DMS53 (cell line): Measurements from ENCODE around the gene GRM7.

Experiments used
- DNase-seq: peaks from one replicate; lab custom pipeline; 2025; lab: John Stamatoyannopoulos, UW

The GRM7 gene

DNA sequence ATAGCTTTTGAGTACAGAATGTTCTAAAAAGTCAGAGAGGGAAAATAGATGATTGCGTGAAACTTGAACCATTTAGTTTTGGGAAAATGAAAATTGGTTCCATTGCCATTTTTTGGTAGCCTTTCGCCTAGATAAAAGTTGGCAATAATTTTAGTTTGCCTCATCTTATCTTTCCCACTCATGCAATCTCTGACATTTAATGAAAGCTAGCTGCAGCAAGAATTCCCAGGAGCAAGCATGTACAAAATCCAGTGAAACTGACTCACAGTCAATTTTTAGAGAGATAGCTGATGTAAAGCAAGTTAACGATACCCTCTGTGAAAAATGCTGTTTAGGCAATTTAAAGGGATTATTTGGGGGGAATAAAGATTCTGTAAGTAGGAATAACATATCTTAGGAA, 797.4 kb downstream of the GRM7 start:
- no peak for DNase-seq

- DNase-seq, result no peak
Measured at GRCh38 chr3:7659079-7659478, 798.2 kb downstream of the GRM7 start.

- no peak for DNase-seq
Measured at GRCh38 chr3:7663771-7664170, 802.9 kb downstream of the GRM7 start.

GRCh38 chr3:7667774-7668173, 806.9 kb downstream of the GRM7 start:
- peak; percentile 40 for DNase-seq

GRCh38 chr3:7669641-7670040, 808.7 kb downstream of the GRM7 start:
- DNase-seq, result no peak

DNA sequence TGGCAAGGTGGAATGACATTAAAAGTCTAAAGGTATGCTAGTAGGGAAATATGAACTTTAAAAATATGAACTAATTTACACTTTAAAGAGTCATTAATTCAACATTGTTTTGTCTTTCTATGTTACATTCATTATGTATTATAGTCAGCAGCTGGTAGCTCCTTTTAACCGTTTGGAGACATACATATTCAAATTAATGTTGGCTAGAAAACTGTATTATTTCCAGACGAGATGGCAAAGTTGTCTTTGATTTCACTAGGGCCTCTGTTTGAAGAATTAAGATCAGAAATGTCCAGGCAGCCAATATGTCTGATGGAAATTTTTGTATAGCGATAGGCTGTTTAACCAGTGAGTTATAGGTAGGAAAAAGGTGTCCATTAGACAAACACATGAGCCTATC, 817.6 kb downstream of the GRM7 start:
- DNase-seq, result no peak

DNA sequence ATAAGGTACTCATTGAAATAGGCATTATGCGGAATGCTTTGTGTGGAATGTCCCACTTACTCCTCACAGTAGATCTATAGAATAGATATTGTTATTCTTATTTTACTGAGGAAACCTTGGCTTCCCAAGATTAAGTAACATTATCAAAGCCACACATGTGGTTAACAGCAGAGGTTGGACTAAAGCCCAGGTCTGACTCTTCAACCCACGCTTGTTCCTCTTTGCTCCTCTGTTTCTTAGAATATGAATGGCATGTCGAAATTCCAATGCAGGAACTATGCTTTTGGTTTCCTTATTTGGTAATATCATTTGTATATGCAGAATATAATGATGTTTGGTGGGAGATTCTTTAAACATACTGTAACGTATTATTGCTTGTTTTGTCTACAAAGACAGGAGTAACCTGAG, 821.9 kb downstream of the GRM7 start:
- DNase-seq, result no peak

GRCh38 chr3:7683426-7683825, 822.5 kb downstream of the GRM7 start:
- DNase-seq, result no peak

- DNase-seq, result peak; percentile 43
Measured at GRCh38 chr3:7684182-7684715, 823.3 kb downstream of the GRM7 start.

- DNase-seq, result no peak
Measured at GRCh38 chr3:7687428-7688147, 826.7 kb downstream of the GRM7 start.

GRCh38 chr3:7692866-7693265, 832.0 kb downstream of the GRM7 start:
- no peak for DNase-seq

DNA sequence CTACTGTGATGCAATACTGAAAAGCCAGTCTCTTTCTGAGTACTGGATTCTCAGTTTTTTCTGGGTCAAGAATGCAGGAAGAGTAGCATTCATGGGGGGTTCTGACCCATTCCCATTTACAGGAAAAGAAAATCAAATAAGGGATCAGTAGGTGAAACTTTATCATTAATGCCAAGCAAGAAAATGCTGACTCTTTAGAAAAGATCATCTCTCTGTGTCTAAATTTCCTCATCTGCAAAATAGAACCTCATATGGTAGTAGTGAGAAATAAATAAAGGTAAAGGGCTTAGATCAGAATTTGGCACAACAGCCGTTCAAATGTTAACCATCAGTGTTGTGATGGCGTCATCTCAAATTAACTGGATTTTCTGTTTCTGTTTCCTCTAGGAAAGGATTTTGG, 833.1 kb downstream of the GRM7 start:
- DNase-seq, result no peak

DNA sequence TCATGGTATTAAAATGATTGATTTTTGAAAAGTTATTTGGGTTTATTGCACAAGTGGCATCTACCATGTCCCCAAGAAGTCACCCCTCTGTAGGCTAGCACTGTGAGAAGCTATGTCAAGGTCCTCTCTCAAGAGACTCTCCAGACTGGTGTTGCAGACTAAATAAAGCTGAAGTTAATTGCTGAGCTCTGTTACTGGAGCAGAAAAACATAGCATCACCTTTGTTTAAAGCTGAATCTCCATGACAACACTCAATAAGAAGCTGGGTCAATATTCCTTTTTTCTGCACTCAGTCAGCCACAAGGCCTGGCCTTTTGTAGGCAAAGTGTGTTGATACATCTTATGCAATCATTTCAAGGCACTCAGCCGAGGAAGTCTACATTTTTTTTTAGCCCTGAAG, 834.1 kb downstream of the GRM7 start:
- DNase-seq, result peak; percentile 50

- DNase-seq, result no peak
Measured at GRCh38 chr3:7696320-7696719, 835.4 kb downstream of the GRM7 start.

- DNase-seq, result no peak
Measured at GRCh38 chr3:7697548-7697947, 836.6 kb downstream of the GRM7 start.

DNA sequence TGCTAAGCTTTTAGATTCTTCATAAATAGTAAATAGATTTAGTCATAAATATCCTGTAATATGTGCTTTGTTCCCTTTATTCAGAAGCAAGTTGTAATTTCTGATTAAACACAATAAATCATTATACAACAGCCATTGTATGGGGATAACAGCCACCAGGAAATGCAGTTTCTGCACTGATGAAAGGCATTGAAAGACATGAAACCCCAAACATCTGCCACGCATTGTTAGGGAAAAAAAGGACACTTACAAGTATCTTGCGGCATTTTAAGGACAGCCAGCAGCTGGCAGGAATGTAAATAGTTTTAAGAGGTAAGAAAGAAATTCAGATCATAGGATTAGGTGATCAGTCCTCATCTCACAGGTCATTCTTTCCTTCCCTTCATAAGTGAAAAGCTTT, 839.6 kb downstream of the GRM7 start:
- DNase-seq, result no peak

- DNase-seq, result no peak
Measured at GRCh38 chr3:7700977-7701376, 840.1 kb downstream of the GRM7 start.

DNA sequence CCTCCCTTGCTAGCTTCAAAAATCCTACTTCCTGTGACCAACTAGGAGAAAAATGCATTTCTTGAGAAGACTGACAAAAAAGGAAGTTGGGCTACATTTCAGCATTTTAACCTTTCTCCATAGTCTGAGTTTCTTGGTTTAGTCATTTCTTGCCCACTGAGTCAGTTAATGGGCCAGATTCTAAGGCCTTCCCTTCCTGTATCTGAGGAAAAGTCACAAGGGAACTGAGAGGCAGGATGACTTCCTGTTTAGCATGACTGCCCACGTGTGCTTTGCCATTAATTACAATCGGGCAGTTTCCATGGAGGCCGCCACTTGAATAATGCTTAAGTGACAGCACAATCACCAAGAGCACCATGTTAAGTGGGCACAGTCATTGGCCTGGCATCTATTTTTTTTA, 846.3 kb downstream of the GRM7 start:
- DNase-seq, result peak; percentile 53

DNA sequence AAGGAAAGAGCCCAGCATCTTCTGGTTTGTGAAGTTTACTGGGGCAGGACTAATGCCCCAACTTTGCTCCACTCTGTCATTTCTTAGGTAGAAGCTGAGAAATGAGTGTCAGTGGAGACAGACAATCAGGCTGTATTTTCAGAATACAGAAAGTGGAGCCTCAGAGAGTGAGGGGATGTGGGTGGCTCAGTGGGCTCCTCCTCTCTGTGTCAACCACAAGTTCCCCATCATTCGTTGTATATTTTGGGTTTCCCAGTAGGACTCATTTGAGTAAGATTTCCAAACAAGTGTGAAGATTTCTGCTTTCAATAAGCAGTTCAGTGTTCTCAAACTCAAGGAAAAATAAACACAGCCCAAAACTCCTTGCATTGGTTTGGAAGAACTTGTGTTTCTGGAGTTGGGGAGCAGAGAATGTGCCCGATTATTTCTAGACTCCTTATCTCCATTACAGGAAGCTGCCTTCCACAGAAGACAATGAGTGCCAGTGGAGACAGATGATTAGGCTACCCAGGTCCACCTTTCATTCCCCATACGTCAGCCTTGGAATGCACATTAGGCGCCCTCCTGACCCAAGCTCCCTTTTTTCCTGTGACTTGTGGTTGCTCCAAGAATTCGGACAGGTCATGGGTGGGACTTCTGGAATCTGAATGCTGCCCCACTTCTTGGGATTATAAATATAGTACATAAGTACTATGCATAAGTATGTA, 848.6 kb downstream of the GRM7 start:
- DNase-seq, result no peak

DNA sequence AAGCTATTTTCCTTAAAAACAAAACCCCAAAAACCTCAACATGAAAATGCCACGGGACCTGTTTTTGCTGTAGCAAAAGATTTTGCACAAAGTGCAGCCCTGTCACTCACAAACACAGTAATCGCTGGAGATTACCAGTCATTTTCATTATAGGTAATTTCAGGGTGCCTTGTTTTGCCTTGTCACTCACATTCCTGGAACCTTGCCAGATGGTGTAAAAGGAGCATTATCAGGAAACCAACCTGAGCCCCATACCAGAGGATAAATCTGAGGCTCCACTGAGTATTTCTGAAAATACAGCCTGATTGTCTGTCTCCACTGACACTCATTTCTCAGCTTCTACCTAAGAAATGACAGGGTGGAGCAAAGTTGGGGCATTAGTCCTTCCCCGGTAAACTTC, 849.4 kb downstream of the GRM7 start:
- no peak for DNase-seq

DNA sequence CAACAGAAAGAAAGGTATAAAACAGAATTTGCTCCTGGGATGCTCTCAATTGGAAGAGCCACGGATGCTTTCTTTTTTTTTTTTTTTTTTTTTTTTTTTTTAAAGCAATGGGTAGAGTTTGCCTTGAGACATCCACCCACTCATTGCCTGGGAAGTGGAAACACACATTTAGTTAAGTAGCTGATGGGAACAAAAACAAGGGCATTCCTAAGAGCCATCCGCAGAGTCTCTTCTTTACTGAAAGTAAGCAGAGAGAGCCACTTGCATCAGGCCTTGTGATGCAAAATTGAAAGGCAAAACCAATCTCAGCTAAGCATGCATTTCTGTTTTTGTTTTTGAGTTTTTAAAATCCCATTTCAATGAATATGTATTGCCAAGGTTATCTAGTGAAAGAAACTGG, 852.8 kb downstream of the GRM7 start:
- DNase-seq, result no peak

DNA sequence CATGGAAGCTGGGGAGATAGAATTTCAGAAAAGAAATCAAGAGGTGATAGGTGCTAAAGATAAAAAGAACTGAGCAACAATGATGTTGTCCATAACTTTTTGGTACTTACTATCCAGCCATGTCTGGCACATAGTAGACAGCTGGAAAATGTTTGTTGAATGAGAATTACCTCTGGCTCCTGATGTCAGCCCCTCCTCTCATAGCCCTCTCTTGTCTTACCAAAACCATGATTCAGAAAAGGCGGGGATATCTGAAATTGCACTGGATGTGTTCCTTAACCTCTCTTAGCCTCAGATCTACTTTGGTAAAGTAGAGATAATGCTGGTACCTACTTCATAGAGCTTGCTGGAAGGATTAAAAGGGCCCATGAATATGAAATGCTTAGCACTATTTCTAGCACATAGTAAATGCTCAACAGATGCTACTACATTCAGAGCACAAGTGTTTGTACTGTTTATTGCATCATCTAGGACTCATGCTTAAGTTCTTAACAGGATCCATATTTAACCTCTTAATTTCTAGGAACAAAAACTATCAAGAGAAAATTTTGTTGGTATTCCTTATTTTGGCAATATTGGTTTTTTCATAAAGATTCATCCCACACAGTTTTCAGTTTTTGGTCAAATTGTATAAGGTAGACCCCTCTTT, 859.9 kb downstream of the GRM7 start:
- DNase-seq, result no peak

DNA sequence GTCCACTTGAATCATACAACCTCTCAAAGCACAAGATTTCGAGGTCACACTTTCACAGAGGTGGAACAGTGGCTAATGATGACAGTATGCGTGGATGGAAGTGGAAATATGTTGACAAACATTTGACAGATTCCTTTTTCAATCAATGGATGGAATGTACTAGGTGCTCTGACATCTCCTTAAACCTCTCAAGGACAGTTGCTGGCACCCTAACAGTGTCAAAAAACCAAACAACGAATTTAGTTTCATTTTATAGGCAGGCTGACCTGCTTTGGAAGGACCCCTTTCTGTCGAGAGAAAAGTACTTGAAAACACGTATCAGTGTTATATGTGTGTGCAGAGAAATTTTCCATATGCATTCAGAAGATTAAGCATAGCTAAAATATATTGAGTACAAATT, 861.0 kb downstream of the GRM7 start:
- no peak for DNase-seq
